ENCODE results near the gene SLC35G3.
"Not testable (repeated sequence)": the region's sequence is repeated elsewhere in the genome, so short reads cannot be mapped to it uniquely, and the experiment has no call there.

SLC35G3 gene

DNA sequence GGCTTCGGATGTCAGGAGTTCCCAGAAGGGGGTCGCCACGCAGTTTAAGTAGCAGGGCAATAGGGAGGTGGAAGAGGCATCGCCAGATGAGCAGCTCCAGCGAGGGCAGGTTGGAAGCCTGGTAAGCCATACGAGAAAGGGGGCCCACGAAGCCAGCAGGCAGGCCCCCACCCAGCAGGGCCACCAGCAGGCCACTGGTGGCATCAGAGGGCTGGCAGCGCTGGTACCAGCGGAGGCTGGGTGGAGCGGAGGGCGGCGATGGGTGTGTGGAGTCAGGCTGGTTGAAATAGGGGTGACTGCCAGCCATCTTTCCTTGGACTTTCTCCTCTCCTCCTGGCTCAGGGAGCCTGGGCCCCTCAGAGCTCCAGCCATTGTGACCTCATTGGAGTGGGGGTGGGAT lies at the start of gene SLC35G3:
Gene SLC35G3, minus strand, starts transcription at position 393 of the 400 bp plus-strand sequence. Its CDS starts 86 bp downstream, at position 307.
- ATAC-seq = not testable (repeated sequence)

DNA sequence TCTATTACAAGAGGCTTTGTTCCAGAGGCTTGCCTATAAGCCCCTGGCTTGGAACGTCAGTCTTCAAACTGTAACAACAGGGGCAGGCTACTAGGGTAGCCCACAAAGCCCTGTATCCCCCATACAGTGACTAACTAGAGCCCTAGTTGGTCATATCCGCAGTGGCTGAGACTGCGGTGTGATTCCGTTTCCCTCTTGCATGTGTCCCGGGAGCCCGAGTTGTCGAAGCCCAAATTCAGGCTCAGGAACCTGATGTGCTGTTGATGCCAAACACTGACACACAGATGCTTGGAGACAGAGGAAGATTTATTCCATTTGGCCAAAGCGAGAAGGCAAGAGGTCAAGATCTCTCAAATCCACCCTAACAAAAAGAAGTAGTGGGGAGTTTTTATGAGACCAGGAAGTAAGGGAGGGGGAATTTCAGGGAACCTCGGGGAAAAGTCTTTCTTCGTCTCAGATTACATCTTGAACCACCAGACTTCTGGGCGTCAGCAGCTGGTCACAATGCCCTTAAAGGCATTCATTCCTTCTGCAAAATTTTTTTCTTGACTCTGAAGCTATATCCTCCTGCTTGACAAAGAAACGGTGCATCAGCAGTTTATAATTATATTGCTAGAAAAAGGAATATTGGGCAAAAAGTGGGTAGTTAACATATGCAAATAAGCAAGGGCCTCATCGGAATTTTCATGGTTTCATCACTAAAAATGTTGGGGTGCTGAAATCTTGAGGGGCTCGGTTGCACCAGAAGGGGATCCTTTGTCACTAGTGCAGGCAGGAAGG lies 49.6 kb upstream of the SLC35G3 start:
- no peak for TF ChIP-seq ZNF565 (CRISPR knock-in tag; conservative IDR thresholded peaks at IDR 0.05; ENCODE audit: low read depth)
- TF ChIP-seq, protein P1, sequence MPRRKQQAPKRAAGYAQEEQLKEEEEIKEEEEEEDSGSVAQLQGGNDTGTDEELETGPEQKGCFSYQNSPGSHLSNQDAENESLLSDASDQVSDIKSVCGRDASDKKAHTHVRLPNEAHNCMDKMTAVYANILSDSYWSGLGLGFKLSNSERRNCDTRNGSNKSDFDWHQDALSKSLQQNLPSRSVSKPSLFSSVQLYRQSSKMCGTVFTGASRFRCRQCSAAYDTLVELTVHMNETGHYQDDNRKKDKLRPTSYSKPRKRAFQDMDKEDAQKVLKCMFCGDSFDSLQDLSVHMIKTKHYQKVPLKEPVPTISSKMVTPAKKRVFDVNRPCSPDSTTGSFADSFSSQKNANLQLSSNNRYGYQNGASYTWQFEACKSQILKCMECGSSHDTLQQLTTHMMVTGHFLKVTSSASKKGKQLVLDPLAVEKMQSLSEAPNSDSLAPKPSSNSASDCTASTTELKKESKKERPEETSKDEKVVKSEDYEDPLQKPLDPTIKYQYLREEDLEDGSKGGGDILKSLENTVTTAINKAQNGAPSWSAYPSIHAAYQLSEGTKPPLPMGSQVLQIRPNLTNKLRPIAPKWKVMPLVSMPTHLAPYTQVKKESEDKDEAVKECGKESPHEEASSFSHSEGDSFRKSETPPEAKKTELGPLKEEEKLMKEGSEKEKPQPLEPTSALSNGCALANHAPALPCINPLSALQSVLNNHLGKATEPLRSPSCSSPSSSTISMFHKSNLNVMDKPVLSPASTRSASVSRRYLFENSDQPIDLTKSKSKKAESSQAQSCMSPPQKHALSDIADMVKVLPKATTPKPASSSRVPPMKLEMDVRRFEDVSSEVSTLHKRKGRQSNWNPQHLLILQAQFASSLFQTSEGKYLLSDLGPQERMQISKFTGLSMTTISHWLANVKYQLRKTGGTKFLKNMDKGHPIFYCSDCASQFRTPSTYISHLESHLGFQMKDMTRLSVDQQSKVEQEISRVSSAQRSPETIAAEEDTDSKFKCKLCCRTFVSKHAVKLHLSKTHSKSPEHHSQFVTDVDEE (CRISPR knock-in tag; IDR thresholded peaks at IDR 0.05) = no peak
- TF ChIP-seq, protein P2, sequence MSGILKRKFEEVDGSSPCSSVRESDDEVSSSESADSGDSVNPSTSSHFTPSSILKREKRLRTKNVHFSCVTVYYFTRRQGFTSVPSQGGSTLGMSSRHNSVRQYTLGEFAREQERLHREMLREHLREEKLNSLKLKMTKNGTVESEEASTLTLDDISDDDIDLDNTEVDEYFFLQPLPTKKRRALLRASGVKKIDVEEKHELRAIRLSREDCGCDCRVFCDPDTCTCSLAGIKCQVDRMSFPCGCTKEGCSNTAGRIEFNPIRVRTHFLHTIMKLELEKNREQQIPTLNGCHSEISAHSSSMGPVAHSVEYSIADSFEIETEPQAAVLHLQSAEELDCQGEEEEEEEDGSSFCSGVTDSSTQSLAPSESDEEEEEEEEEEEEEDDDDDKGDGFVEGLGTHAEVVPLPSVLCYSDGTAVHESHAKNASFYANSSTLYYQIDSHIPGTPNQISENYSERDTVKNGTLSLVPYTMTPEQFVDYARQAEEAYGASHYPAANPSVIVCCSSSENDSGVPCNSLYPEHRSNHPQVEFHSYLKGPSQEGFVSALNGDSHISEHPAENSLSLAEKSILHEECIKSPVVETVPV (CRISPR knock-in tag; IDR thresholded peaks at IDR 0.05) = no peak
- TF ChIP-seq, protein P3, sequence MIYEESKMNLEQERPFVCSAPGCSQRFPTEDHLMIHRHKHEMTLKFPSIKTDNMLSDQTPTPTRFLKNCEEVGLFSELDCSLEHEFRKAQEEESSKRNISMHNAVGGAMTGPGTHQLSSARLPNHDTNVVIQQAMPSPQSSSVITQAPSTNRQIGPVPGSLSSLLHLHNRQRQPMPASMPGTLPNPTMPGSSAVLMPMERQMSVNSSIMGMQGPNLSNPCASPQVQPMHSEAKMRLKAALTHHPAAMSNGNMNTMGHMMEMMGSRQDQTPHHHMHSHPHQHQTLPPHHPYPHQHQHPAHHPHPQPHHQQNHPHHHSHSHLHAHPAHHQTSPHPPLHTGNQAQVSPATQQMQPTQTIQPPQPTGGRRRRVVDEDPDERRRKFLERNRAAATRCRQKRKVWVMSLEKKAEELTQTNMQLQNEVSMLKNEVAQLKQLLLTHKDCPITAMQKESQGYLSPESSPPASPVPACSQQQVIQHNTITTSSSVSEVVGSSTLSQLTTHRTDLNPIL (CRISPR knock-in tag; IDR thresholded peaks at IDR 0.05; ENCODE audit: low read depth) = no peak
- TF ChIP-seq PPARA (CRISPR knock-in tag; IDR thresholded peaks at IDR 0.05; ENCODE audit: borderline replicate concordance) = no peak
- no peak for TF ChIP-seq SNAI2 (CRISPR knock-in tag; IDR thresholded peaks at IDR 0.05)
- TF ChIP-seq ZNF70 (CRISPR knock-in tag; IDR thresholded peaks at IDR 0.05) = no peak
- TF ChIP-seq TCF4 (CRISPR knock-in tag; IDR thresholded peaks at IDR 0.05; ENCODE audit: borderline replicate concordance) = no peak
- peak; percentile 59 for ATAC-seq

DNA sequence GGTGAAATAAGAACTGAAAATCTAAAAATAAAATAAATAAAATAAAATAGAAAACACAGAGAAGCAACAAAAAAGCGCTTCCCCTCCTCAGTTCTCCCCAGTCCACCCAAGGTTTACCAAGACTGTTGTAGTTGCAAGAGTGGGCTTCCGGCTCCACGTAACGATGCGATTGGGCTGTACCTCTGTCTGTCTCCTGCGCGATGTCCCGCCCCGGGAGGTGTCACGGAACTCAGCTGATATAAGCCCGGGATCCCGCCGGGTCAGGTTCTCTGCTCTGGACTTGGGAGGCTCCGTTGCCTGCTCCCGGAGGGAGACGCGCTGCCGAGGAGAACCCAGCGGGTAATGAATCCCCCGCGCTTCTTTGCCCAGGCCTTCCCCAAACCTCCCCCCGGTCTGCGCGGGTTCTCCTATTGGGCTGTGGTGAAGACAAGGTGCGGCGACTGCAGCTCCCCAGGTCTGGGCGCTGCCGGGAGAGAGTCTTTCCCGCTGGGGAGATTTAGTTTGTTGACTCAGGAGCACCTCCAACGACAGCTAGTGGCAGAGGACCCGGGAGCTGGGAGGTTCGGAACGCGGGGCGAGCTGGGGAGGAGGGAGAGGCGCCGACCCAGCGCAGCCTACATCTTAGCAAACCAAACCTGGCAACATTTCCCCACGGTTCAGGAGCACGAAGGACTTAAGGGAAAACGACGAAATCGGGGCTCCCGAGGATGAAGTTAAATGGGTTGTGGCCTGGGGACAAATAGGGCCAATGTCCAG lies 48.8 kb upstream of the SLC35G3 start, which contains the start of gene SLFN5:
Gene SLFN5, plus strand, starts transcription at position 268 of the 756 bp plus-strand sequence. CDS start 15,619 bp downstream, outside the sequence.
- peak; percentile 91 for ATAC-seq
- no peak for TF ChIP-seq ZFP30 (CRISPR knock-in tag; IDR thresholded peaks at IDR 0.05)
- TF ChIP-seq ZFP3 (CRISPR knock-in tag; IDR thresholded peaks at IDR 0.05) = no peak
- TF ChIP-seq ESRRG (CRISPR knock-in tag; IDR thresholded peaks at IDR 0.05) = no peak
- no peak for TF ChIP-seq TCF4 (CRISPR knock-in tag; IDR thresholded peaks at IDR 0.05; ENCODE audit: borderline replicate concordance)
- no peak for TF ChIP-seq RARB (CRISPR knock-in tag; IDR thresholded peaks at IDR 0.05)
- TF ChIP-seq PPARA (CRISPR knock-in tag; IDR thresholded peaks at IDR 0.05; ENCODE audit: borderline replicate concordance) = no peak
- TF ChIP-seq BACH2 (CRISPR knock-in tag; IDR thresholded peaks at IDR 0.05; ENCODE audit: borderline replicate concordance) = no peak
- TF ChIP-seq, protein P1 (CRISPR knock-in tag; IDR thresholded peaks at IDR 0.05) = no peak
- no peak for TF ChIP-seq SNAI2 (CRISPR knock-in tag; IDR thresholded peaks at IDR 0.05)
- TF ChIP-seq ZNF70 (CRISPR knock-in tag; IDR thresholded peaks at IDR 0.05) = no peak
- TF ChIP-seq CSDC2 (CRISPR knock-in tag; IDR thresholded peaks at IDR 0.05) = no peak
- TF ChIP-seq ZNF565 (CRISPR knock-in tag; conservative IDR thresholded peaks at IDR 0.05; ENCODE audit: low read depth) = no peak
- TF ChIP-seq OSR1 (CRISPR knock-in tag; IDR thresholded peaks at IDR 0.05) = no peak
- TF ChIP-seq, protein P4, sequence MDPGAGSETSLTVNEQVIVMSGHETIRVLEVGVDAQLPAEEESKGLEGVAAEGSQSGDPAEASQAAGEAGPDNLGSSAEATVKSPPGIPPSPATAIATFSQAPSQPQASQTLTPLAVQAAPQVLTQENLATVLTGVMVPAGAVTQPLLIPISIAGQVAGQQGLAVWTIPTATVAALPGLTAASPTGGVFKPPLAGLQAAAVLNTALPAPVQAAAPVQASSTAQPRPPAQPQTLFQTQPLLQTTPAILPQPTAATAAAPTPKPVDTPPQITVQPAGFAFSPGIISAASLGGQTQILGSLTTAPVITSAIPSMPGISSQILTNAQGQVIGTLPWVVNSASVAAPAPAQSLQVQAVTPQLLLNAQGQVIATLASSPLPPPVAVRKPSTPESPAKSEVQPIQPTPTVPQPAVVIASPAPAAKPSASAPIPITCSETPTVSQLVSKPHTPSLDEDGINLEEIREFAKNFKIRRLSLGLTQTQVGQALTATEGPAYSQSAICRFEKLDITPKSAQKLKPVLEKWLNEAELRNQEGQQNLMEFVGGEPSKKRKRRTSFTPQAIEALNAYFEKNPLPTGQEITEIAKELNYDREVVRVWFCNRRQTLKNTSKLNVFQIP (CRISPR knock-in tag; IDR thresholded peaks at IDR 0.05; ENCODE audit: borderline replicate concordance, low read depth) = no peak
- no peak for TF ChIP-seq GLIS3 (CRISPR knock-in tag; IDR thresholded peaks at IDR 0.05)
- TF ChIP-seq, protein P3 (CRISPR knock-in tag; IDR thresholded peaks at IDR 0.05; ENCODE audit: low read depth) = no peak
- no peak for TF ChIP-seq ARNTL (CRISPR knock-in tag; IDR thresholded peaks at IDR 0.05; ENCODE audit: borderline replicate concordance, low read depth)
